ENCODE data around the gene AKAP6. TPM values are rescaled to one million over a fixed set of nuclear protein-coding genes. Genes with fewer than 3 reads are reported as not detected.

AKAP6 gene
- polyA plus RNA-seq, 6 donors from 2014 or later: 1.6 to 12.4 (median 6.5) TPM

GRCh38 chr14:32677129-32677780 is 348.2 kb downstream of the AKAP6 start:
- ATAC-seq (ENCODE audit: low read depth in 2 of 2): no peak
- no peak overlapping the region for H3K4me3 Mint-ChIP-seq
- H3K27me3 Mint-ChIP-seq: no peaks in the 10 kb centered on the region
- no peak for DNase-seq
- H3K27ac Mint-ChIP-seq: no peak overlapping the region
- H3K9me3 Mint-ChIP-seq: peaks cover 0 to 9% (median 3%) of the 10 kb centered on the region in 7 donors
- H3K4me1 Mint-ChIP-seq: peaks cover 0 to 5% (median 0%) of the 10 kb centered on the region in 3 donors
- peaks cover 0 to 7% of the 10 kb centered on the region in 2 donors for H3K36me3 Mint-ChIP-seq

GRCh38 chr14:32678088-32678487 is 349.0 kb downstream of the AKAP6 start:
- ATAC-seq (ENCODE audit: low read depth in 2 of 2): no peak
- H3K27ac Mint-ChIP-seq: no peak overlapping the region
- DNase-seq: no peak
- peaks cover 0 to 10% (median under 1%) of the 10 kb centered on the region in 3 donors for H3K4me1 Mint-ChIP-seq
- peaks cover 0 to 8% (median 0%) of the 10 kb centered on the region in 7 donors for H3K9me3 Mint-ChIP-seq
- H3K27me3 Mint-ChIP-seq: no peaks in the 10 kb centered on the region
- peaks cover 0 to 7% of the 10 kb centered on the region in 2 donors for H3K36me3 Mint-ChIP-seq
- peak overlapping the region in 1 of 8 donors; percentile 13 for H3K4me3 Mint-ChIP-seq

GRCh38 chr14:32679927-32680612 is 351.0 kb downstream of the AKAP6 start:
- H3K27ac Mint-ChIP-seq: no peak overlapping the region
- no peaks in the 10 kb centered on the region for H3K36me3 Mint-ChIP-seq
- peaks cover 8 to 19% (median 10%) of the 10 kb centered on the region in 3 donors for H3K4me1 Mint-ChIP-seq
- no peaks in the 10 kb centered on the region for H3K27me3 Mint-ChIP-seq
- peaks cover 0 to 4% (median 0%) of the 10 kb centered on the region in 7 donors for H3K9me3 Mint-ChIP-seq
- H3K4me3 Mint-ChIP-seq: no peak overlapping the region
- no peak for ATAC-seq (ENCODE audit: low read depth in 2 of 2)
- DNase-seq: no peak

- ATAC-seq (ENCODE audit: low read depth in 2 of 2) (no peak), DNase-seq (no peak)
- Mint-ChIP-seq H3K4me1 (peaks cover 8 to 19% (median 10%) of the 10 kb centered on the region in 3 donors), H3K4me3 (no peak overlapping the region), H3K9me3 (peaks cover 0 to 4% (median 2%) of the 10 kb centered on the region in 7 donors), H3K27ac (peak overlapping the region in 1 of 6 donors; percentile 71), H3K36me3 (no peaks in the 10 kb centered on the region), H3K27me3 (no peaks in the 10 kb centered on the region)
Observed at GRCh38 chr14:32681598-32681997, 352.5 kb downstream of the AKAP6 start.

GRCh38 chr14:32682214-32682613 is 353.1 kb downstream of the AKAP6 start:
- peak overlapping the region in 2 of 6 donors; percentile 11 to 71 for H3K27ac Mint-ChIP-seq
- peaks cover 8 to 19% (median 10%) of the 10 kb centered on the region in 3 donors for H3K4me1 Mint-ChIP-seq
- H3K27me3 Mint-ChIP-seq: no peaks in the 10 kb centered on the region
- H3K4me3 Mint-ChIP-seq: peak overlapping the region in 1 of 8 donors; percentile 0
- ATAC-seq (ENCODE audit: low read depth in 2 of 2): no peak
- no peak for DNase-seq
- no peaks in the 10 kb centered on the region for H3K36me3 Mint-ChIP-seq
- H3K9me3 Mint-ChIP-seq: peaks cover 0 to 4% (median 2%) of the 10 kb centered on the region in 7 donors

GRCh38 chr14:32683679-32684078 is 354.6 kb downstream of the AKAP6 start:
- peak overlapping the region in 2 of 6 donors; percentile 42 to 48 for H3K27ac Mint-ChIP-seq
- H3K36me3 Mint-ChIP-seq: no peaks in the 10 kb centered on the region
- peak overlapping the region in 1 of 8 donors; percentile 22 for H3K4me3 Mint-ChIP-seq
- no peak for DNase-seq
- peaks cover 8 to 19% (median 10%) of the 10 kb centered on the region in 3 donors for H3K4me1 Mint-ChIP-seq
- no peaks in the 10 kb centered on the region for H3K27me3 Mint-ChIP-seq
- peak in 1 of 2 donors; percentile 81 for ATAC-seq (ENCODE audit: low read depth in 2 of 2)
- peaks cover 0 to 4% (median 2%) of the 10 kb centered on the region in 7 donors for H3K9me3 Mint-ChIP-seq

GRCh38 chr14:32688941-32689340 is 359.8 kb downstream of the AKAP6 start:
- H3K9me3 Mint-ChIP-seq: peaks cover 0 to 3% (median under 1%) of the 10 kb centered on the region in 7 donors
- H3K27me3 Mint-ChIP-seq: no peaks in the 10 kb centered on the region

GRCh38 chr14:32692441-32692840 is 363.3 kb downstream of the AKAP6 start:
- H3K4me1 Mint-ChIP-seq: no peaks in the 10 kb centered on the region

More at GRCh38 chr14:32688941-32689340, 359.8 kb downstream of the AKAP6 start:
- Mint-ChIP-seq H3K4me1 (peaks cover under 1% of the 10 kb centered on the region in 3 donors), H3K36me3 (no peaks in the 10 kb centered on the region), H3K27ac (no peak overlapping the region), H3K4me3 (no peak overlapping the region)
- no peak for ATAC-seq (ENCODE audit: low read depth in 2 of 2)
- DNase-seq: no peak

GRCh38 chr14:32693114-32693513 is 364.0 kb downstream of the AKAP6 start:
- no peak for DNase-seq
- H3K36me3 Mint-ChIP-seq: peaks cover 0 to 7% of the 10 kb centered on the region in 2 donors
- H3K4me1 Mint-ChIP-seq: no peaks in the 10 kb centered on the region

More at GRCh38 chr14:32692441-32692840, 363.3 kb downstream of the AKAP6 start:
- Mint-ChIP-seq H3K36me3 (peaks cover 0 to 7% of the 10 kb centered on the region in 2 donors), H3K27me3 (no peaks in the 10 kb centered on the region), H3K4me3 (no peak overlapping the region), H3K9me3 (no peaks in the 10 kb centered on the region), H3K27ac (no peak overlapping the region)
- ATAC-seq (ENCODE audit: low read depth in 2 of 2) (no peak), DNase-seq (no peak)

GRCh38 chr14:32694795-32695449 is 365.8 kb downstream of the AKAP6 start:
- H3K36me3 Mint-ChIP-seq: peaks cover 0 to 7% of the 10 kb centered on the region in 2 donors
- H3K27me3 Mint-ChIP-seq: peaks cover 0 to 5% (median 0%) of the 10 kb centered on the region in 3 donors
- peaks cover 0 to 3% (median 0%) of the 10 kb centered on the region in 7 donors for H3K9me3 Mint-ChIP-seq
- H3K4me3 Mint-ChIP-seq: no peak overlapping the region
- H3K4me1 Mint-ChIP-seq: no peaks in the 10 kb centered on the region
- H3K27ac Mint-ChIP-seq: no peak overlapping the region
- no peak for ATAC-seq (ENCODE audit: low read depth in 2 of 2)
- DNase-seq: no peak

More at GRCh38 chr14:32693114-32693513, 364.0 kb downstream of the AKAP6 start:
- ATAC-seq (ENCODE audit: low read depth in 2 of 2): no peak
- H3K4me3 Mint-ChIP-seq: no peak overlapping the region
- H3K27ac Mint-ChIP-seq: no peak overlapping the region
- no peaks in the 10 kb centered on the region for H3K27me3 Mint-ChIP-seq
- H3K9me3 Mint-ChIP-seq: no peaks in the 10 kb centered on the region

GRCh38 chr14:32696325-32697091 is 367.4 kb downstream of the AKAP6 start:
- H3K9me3 Mint-ChIP-seq: peaks cover 0 to 3% (median 0%) of the 10 kb centered on the region in 7 donors
- no peak overlapping the region for H3K27ac Mint-ChIP-seq
- no peaks in the 10 kb centered on the region for H3K4me1 Mint-ChIP-seq
- peaks cover 0 to 7% of the 10 kb centered on the region in 2 donors for H3K36me3 Mint-ChIP-seq
- peaks cover 0 to 5% (median 0%) of the 10 kb centered on the region in 3 donors for H3K27me3 Mint-ChIP-seq
- ATAC-seq (ENCODE audit: low read depth in 2 of 2) (no peak), DNase-seq (no peak)
- no peak overlapping the region for H3K4me3 Mint-ChIP-seq

GRCh38 chr14:32697114-32697513 is 368.0 kb downstream of the AKAP6 start:
- DNase-seq (no peak), ATAC-seq (ENCODE audit: low read depth in 2 of 2) (no peak)
- H3K27me3 Mint-ChIP-seq: peaks cover 0 to 5% (median 0%) of the 10 kb centered on the region in 3 donors
- no peak overlapping the region for H3K27ac Mint-ChIP-seq
- H3K9me3 Mint-ChIP-seq: peaks cover 0 to 3% (median 0%) of the 10 kb centered on the region in 7 donors
- H3K4me3 Mint-ChIP-seq: no peak overlapping the region
- no peaks in the 10 kb centered on the region for H3K4me1 Mint-ChIP-seq
- peaks cover 0 to 7% of the 10 kb centered on the region in 2 donors for H3K36me3 Mint-ChIP-seq

GRCh38 chr14:32697704-32698103 is 368.6 kb downstream of the AKAP6 start:
- Mint-ChIP-seq H3K4me3 (no peak overlapping the region), H3K27ac (no peak overlapping the region), H3K27me3 (peaks cover 0 to 5% (median 0%) of the 10 kb centered on the region in 3 donors), H3K36me3 (peaks cover 0 to 7% of the 10 kb centered on the region in 2 donors), H3K9me3 (peaks cover 0 to 3% (median 0%) of the 10 kb centered on the region in 7 donors), H3K4me1 (peaks cover 0 to 2% (median 0%) of the 10 kb centered on the region in 3 donors)
- ATAC-seq (ENCODE audit: low read depth in 2 of 2) (no peak), DNase-seq (no peak)

Measured in naive B cell (primary cell).